Measurements from ENCODE around the gene CAMK2A.
"Not testable (repeated sequence)": the region's sequence is repeated elsewhere in the genome, so short reads cannot be mapped to it uniquely, and the experiment has no call there.

CAMK2A gene

DNA sequence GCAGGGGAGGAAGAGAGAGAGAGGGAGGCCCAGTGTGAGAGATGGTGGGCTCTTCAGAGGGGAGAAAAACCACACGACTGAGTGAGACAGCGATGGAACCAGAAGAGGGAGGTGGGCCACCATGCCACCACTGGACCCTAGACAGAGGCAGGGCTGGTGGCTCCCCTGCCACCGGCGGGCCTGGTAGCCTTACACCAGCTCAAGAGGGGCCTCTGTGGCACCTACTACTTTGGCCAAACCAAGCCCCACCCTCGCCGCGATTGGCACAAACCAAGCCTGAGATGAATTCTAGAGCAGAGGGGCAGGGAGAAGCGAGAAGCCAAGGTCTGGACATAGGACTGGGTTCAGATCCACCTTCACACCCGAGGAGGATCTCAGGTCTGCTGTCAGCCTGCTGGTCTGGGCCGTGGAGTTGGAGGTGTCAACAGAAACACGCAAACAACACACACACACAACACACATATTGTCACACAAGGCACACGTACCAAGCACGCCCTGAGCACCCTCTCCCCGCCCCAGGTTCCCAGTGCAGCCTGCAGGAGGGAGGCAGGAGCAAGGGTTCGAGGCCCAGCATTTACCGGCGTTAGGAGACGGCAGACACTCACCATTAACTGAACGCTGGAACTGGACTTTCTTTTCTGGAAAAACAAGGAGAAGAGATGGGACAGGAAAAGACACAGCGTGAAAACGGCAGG lies 50.3 kb downstream of the CAMK2A start:
- Mint-ChIP-seq H3K9me3 (no peaks in the 10 kb centered on the region), H3K4me1 (no peaks in the 10 kb centered on the region), H3K27ac (no peak overlapping the region), H3K27me3 (no peaks in the 10 kb centered on the region), H3K4me3 (no peak overlapping the region), H3K36me3 (ENCODE audit: low read depth) (no peaks in the 10 kb centered on the region)
- no peak for ATAC-seq
- no peak for DNase-seq

DNA sequence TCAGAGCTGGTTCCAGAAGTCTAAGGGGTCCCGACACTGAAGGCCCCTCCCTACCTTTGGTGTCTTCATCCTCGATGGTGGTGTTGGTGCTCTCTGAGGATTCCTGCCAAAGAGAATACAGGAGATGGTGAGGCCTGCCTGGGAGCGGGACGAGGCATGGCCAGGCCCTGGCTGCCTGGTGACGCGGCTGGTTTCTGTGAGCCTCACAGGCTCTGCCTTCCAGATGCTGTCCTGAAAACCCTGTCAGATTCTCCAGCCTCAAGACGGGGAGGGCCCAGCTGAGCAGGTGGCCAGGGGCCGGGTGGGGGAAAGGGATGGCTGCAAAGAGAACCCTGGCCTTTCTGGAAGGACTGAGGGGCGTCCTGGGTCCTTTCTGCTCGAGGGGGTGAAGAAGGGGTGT lies 50.9 kb downstream of the CAMK2A start:
- Mint-ChIP-seq H3K9me3 (no peaks in the 10 kb centered on the region), H3K4me1 (no peaks in the 10 kb centered on the region), H3K27ac (no peak overlapping the region), H3K27me3 (no peaks in the 10 kb centered on the region), H3K36me3 (ENCODE audit: low read depth) (no peaks in the 10 kb centered on the region), H3K4me3 (no peak overlapping the region)
- no peak for ATAC-seq
- no peak for DNase-seq

DNA sequence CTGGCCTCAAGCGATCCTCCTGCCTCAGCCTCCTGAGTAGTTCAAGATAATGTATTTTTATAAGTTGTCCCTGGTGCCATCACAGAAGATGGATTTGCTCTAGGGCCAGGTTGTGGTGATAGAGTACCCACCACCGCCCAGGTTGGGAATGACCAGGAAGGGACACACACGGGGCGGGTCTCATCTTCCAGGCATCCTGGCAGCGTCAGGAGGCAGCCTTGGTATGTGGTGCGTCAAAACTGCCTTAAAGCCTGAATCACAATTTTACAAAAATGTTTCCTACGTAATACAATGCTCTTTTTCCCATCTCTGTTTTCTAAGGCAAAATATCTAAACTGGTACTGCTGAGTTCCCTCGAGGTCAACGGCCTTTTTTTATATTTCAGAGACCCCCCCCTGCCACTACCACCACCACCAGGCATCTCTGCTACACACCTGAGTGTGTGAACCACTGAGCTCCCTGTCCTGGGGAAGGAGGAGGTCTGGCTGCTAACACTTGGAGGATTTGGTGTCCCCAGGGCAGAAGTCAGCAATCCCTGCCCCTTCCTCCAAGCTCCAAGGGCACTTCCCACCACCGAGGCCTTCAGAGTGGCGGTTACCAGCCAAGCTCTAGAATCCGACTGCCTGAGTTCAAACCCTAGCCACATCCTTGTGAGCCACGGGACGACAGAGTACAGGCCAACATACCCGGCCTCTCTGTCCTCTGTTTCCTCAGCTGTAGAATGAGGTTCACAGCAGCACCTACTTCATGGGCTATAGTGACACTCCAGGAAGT lies 52.4 kb downstream of the CAMK2A start:
- DNase-seq (no peak), ATAC-seq (no peak)
- H3K4me1 Mint-ChIP-seq, result no peaks in the 10 kb centered on the region
- H3K27me3 Mint-ChIP-seq, result no peaks in the 10 kb centered on the region
- H3K9me3 Mint-ChIP-seq, result no peaks in the 10 kb centered on the region
- H3K4me3 Mint-ChIP-seq, result no peak overlapping the region
- H3K27ac Mint-ChIP-seq, result no peak overlapping the region
- H3K36me3 Mint-ChIP-seq (ENCODE audit: low read depth), result no peaks in the 10 kb centered on the region

DNA sequence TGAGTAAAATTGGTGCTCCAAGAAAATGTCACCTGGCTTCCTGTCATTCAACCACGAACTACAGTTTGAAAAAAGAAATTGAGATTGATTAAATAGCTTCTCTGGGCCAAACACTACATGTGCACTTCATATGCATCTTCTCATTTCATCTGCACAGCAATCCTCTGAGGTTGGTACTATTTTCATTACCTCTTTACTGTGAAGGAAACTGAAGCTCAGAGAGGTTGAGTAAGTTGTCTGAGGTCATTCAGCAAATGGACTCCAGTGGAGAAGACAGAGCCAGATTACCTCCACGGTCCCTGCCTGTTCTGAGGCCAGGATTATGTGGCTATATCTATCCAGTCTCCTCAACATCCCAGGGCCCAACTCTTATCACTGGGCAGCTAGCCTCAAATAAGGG lies 53.3 kb downstream of the CAMK2A start:
- Mint-ChIP-seq H3K9me3 (no peaks in the 10 kb centered on the region), H3K36me3 (ENCODE audit: low read depth) (no peaks in the 10 kb centered on the region), H3K4me1 (no peaks in the 10 kb centered on the region), H3K27me3 (no peaks in the 10 kb centered on the region), H3K4me3 (no peak overlapping the region), H3K27ac (no peak overlapping the region)
- DNase-seq, result no peak
- no peak for ATAC-seq

DNA sequence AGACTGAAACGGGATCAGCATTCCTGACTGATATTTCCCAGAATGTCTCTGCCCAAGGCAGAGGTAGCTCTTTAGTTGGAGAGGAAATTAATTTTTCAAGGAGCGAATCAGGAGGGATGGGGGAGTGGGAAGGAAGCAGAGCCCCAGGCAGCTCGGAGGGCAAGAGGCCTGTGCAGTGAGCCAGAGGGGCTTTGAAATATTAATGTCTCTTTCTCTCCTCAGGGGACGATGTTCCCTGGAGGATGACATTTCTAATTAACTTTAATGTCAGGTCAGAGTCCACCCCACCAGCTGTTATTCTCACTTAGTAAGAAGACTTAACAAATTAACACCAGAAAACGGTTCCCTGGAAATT lies 54.1 kb downstream of the CAMK2A start:
- Mint-ChIP-seq H3K27ac (no peak overlapping the region), H3K27me3 (no peaks in the 10 kb centered on the region), H3K9me3 (no peaks in the 10 kb centered on the region), H3K4me3 (no peak overlapping the region), H3K4me1 (no peaks in the 10 kb centered on the region), H3K36me3 (ENCODE audit: low read depth) (no peaks in the 10 kb centered on the region)
- ATAC-seq (no peak), DNase-seq (no peak)

DNA sequence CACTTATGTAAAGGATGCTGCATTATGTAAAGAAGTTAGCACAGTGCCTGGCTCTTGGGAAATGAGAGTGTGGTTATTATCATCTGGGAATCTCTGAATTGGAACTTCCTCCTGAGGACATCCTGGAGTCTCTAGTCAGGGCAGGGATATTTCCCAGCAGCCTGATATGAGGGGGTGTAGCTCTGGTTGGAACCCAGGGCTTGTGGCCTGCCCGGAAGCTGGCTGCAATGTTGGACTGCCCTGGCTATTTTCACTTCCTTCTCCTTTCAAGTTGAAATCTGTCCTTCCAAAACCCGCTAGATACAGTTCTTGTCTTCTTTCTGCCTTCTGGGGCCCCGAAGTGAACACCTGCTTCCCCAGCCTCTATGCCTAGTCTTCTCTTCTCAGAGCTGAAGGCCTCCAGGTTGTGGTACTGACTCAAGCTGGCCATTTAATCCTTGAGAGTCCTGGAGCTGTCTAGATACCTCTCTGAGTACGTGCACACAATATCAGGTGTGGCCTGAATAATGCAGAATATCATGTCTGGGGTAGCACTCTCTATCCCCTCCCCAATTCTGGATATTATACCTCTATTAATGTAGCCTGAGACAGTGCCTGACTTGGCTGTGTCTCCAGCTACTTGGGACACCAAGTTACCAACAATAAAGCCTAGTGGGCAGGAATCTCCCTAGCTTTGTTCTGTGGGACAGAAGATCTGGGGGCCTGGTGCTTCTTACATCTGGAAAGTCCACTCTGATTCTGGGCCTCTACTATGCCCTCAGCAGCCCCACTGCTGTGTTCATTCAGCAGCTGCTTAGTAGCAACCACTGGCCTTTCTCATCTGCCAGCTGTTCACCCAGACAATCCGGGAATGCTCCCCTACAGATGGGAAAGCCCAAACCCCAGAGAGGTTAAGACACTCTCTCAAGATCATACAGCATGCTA lies 54.7 kb downstream of the CAMK2A start:
- ATAC-seq (no peak), DNase-seq (no peak)
- Mint-ChIP-seq H3K4me3 (no peak overlapping the region), H3K4me1 (no peaks in the 10 kb centered on the region), H3K27ac (no peak overlapping the region), H3K36me3 (ENCODE audit: low read depth) (no peaks in the 10 kb centered on the region), H3K27me3 (no peaks in the 10 kb centered on the region), H3K9me3 (no peaks in the 10 kb centered on the region)

DNA sequence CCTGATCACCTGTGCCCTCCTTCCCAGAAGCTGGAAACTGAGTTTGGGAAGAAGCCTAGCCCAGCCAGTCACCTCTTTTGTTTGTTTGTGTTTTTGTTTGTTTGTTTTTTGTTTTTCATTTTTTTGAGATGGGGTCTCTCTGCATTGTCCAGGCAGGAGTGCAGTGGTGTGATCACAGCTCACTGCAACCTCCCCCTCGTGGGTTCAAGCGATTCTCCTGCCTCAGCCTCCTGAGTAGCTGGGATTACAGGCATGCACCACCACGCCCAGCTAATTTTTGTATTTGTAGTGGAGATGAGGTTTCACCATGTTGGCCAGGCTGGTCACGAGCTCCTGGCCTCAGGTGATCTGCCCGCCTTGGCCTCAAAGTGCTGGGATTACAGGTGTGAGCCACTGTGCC lies 55.9 kb downstream of the CAMK2A start:
- H3K27ac Mint-ChIP-seq; DNase-seq; H3K36me3 Mint-ChIP-seq (ENCODE audit: low read depth); H3K4me1 Mint-ChIP-seq; H3K9me3 Mint-ChIP-seq; H3K4me3 Mint-ChIP-seq; H3K27me3 Mint-ChIP-seq; ATAC-seq: not testable (repeated sequence)

DNA sequence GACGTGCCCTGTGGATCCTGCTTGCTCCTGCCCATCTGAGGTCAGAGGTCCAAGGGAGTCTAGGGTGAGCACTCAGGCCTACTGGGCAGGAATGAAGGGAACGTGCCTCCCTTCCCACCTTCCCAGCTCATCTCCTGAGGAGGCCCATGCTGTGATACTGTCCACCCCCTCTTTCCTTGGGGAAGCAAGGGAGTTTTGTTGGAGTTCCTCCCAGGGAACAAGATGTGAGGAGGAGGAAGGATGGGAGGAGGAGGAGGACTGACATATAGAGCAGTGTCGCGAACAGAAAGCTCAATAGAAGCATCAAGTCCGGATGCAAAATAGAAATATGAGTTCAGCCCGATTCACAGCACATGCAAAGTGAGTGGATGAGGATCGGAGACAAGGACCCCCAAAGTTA lies 58.7 kb downstream of the CAMK2A start:
- H3K36me3 Mint-ChIP-seq (ENCODE audit: low read depth), result no peaks in the 10 kb centered on the region
- H3K4me1 Mint-ChIP-seq, result no peaks in the 10 kb centered on the region
- H3K27me3 Mint-ChIP-seq, result no peaks in the 10 kb centered on the region
- H3K9me3 Mint-ChIP-seq, result no peaks in the 10 kb centered on the region
- H3K4me3 Mint-ChIP-seq, result no peak overlapping the region
- ATAC-seq (no peak), DNase-seq (no peak)
- no peak overlapping the region for H3K27ac Mint-ChIP-seq

DNA sequence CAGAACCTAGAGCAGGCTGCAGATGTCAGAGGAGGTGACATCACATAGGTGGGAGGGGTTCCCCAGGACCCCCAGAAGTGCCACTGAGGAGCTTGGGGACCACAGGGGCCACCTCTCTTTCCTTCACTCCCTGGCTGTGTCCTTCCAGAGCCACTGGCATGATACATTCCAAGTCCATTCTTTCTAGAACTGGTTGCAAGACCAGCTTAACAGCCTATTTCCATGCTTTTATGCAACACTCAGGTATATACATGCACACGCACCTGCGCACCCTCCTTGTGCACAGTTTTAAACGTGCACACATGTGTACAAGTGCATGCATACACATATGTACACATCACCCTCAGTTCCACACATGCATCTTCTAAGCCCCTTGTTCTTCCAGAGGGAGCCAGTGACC lies 60.0 kb downstream of the CAMK2A start:
- H3K27ac Mint-ChIP-seq, result no peak overlapping the region
- ATAC-seq (no peak), DNase-seq (no peak)
- no peaks in the 10 kb centered on the region for H3K4me1 Mint-ChIP-seq
- no peaks in the 10 kb centered on the region for H3K36me3 Mint-ChIP-seq (ENCODE audit: low read depth)
- H3K27me3 Mint-ChIP-seq, result no peaks in the 10 kb centered on the region
- H3K9me3 Mint-ChIP-seq, result no peaks in the 10 kb centered on the region
- no peak overlapping the region for H3K4me3 Mint-ChIP-seq

DNA sequence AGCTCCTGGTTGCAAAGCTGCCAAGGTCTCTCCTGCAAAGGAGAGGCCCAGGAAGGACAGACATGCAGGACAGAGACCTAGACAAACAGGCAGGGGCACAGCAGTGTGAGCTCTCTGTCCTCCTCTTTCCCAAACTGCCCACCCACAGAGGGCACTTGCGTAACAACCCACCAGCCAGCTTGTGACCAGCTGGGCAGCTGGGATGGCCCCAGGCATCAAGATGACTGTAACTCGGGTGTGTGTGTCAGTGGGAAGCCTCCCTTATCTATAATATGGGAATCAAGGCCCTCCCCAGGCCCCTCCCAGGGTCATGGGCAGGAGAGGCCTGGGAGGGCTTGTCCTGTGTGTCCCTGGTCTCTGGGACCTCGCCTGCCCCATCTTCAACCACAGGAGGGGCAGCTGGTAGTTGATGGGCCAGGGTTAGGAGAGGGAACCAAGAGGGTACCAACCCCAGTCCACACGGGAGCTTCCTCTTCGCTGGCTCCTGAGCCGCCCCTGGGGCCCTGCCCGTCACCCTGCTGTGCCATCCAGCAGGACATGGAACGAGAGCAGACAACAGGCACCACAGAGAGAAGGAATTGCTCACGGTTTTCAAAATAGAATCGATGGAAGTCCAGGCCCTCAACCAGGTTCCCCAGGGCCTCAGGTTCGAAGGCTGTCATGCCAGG lies 61.8 kb downstream of the CAMK2A start:
- ATAC-seq (no peak), DNase-seq (no peak)
- Mint-ChIP-seq H3K9me3 (no peaks in the 10 kb centered on the region), H3K27me3 (no peaks in the 10 kb centered on the region), H3K27ac (no peak overlapping the region), H3K4me1 (no peaks in the 10 kb centered on the region), H3K4me3 (no peak overlapping the region), H3K36me3 (ENCODE audit: low read depth) (no peaks in the 10 kb centered on the region)

DNA sequence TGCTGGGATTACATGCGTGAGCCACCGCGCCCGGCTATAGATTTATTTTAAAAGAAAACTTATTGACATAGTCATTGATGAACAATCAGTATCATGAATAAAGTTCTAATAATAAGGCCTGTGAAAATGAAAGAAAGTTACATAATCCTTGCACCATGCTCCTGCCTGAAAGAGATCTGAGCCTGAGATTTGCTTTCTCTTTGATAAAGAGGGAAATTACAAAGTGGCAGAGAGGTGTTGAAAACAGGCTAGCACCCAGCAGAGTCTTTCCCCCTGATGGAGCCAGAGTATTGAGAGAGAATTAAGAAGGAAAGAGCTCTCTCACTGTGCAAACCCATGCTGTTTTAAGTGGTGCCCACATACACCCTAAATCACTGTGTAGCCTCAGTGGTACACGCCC lies 62.5 kb downstream of the CAMK2A start:
- ATAC-seq, result no peak
- no peaks in the 10 kb centered on the region for H3K9me3 Mint-ChIP-seq
- no peak overlapping the region for H3K27ac Mint-ChIP-seq
- H3K27me3 Mint-ChIP-seq, result no peaks in the 10 kb centered on the region
- no peaks in the 10 kb centered on the region for H3K36me3 Mint-ChIP-seq (ENCODE audit: low read depth)
- no peaks in the 10 kb centered on the region for H3K4me1 Mint-ChIP-seq
- no peak overlapping the region for H3K4me3 Mint-ChIP-seq
- DNase-seq, result no peak

DNA sequence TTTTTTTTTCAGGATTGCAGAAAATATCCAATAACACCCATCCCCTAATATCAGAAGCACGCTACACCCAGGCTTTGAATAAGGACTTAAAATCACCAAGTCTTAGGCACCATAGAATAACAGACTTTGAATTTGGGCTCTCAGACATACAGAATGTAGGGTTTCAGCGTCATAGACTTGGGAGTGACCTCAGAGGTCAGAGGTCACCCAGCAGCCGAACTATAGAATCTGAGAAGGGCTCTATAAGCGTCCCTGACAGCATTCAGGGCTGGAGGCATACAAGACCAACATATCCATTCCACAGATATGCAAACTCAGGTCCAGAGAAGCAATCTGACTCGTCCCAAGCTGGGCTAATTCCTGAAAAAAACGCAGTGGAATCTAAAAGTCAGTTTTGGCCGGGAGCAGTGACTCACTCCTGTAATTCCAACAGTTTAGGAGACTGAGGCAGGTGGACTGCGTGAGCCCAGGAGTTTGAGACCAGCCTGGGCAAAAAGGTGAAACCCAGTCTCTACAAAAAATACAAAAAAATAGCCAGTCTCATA lies 65.0 kb downstream of the CAMK2A start:
- no peaks in the 10 kb centered on the region for H3K4me1 Mint-ChIP-seq
- H3K36me3 Mint-ChIP-seq (ENCODE audit: low read depth), result no peaks in the 10 kb centered on the region
- no peak for ATAC-seq
- no peaks in the 10 kb centered on the region for H3K9me3 Mint-ChIP-seq
- peaks cover 5% of the 10 kb centered on the region for H3K27me3 Mint-ChIP-seq
- H3K4me3 Mint-ChIP-seq, result no peak overlapping the region
- H3K27ac Mint-ChIP-seq, result no peak overlapping the region
- DNase-seq, result no peak

DNA sequence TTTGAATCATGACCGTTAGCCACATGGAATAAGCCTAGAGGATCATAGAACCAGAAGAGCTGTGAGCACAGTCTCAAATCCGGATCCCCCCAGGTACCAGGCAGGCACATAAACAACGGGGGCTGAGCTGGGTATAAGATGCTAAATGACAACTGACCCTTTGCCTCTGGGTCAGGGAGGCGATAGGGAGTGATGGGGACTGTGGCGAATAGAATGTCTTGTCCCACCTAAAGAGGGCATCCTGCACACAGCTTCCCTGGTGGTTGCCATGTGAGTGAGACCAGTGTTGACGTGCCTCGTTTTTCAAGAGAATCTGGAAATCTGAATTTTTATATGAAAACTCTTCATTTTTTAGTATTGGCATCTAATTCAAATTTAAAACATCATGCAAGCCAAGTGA lies 66.1 kb downstream of the CAMK2A start:
- H3K27me3 Mint-ChIP-seq, result peaks cover 5% of the 10 kb centered on the region
- no peak overlapping the region for H3K4me3 Mint-ChIP-seq
- H3K9me3 Mint-ChIP-seq, result no peaks in the 10 kb centered on the region
- DNase-seq (no peak), ATAC-seq (no peak)
- H3K27ac Mint-ChIP-seq, result no peak overlapping the region
- H3K4me1 Mint-ChIP-seq, result no peaks in the 10 kb centered on the region
- H3K36me3 Mint-ChIP-seq (ENCODE audit: low read depth), result no peaks in the 10 kb centered on the region

DNA sequence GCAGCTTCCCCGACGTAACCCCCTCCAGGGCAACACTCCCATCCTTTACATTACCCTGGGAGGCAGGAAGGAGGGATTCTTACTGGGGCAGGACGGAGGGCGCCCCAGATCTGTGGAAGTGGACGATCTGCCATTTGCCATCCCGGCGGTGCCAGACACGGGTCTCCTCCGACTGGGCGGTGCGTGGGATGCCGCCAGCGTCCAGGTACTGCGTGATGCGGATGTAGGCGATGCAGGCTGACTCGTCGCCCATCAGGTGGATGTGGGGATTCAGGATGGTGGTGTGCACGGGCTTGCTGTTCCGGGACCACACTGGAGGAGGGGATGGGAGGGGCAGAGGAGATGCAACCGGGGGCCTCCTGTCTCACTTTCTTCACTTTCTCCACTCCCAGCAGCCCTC lies 66.7 kb downstream of the CAMK2A start:
- Mint-ChIP-seq H3K27ac (no peak overlapping the region), H3K4me3 (no peak overlapping the region), H3K27me3 (peaks cover 5% of the 10 kb centered on the region), H3K36me3 (ENCODE audit: low read depth) (no peaks in the 10 kb centered on the region), H3K4me1 (no peaks in the 10 kb centered on the region), H3K9me3 (no peaks in the 10 kb centered on the region)
- DNase-seq (no peak), ATAC-seq (no peak)

Data from activated naive CD8-positive, alpha-beta T cell treated with anti-CD3 and anti-CD28 coated beads, Interleukin-2, amount 50 U/mL, for 24 hours (primary cell).